ENCODE results near the gene SLC1A4.
"Not testable (repeated sequence)": the region's sequence is repeated elsewhere in the genome, so short reads cannot be mapped to it uniquely, and the experiment has no call there.

Gene SLC1A4

GRCh38 chr2:65000644-65001043 is 11.4 kb downstream of the SLC1A4 start:
- H3K9me2 ChIP-seq (replicated peaks; ENCODE audit: insufficient read depth, low read length): no peaks in the 10 kb centered on the region

GRCh38 chr2:65003037-65003436 is 13.8 kb downstream of the SLC1A4 start:
- H3K9me3 ChIP-seq (ENCODE audit: insufficient read depth, low read length): no peaks in the 10 kb centered on the region
- peaks cover 53% of the 10 kb centered on the region for H3K79me2 ChIP-seq (ENCODE audit: insufficient read depth, low read length)
- no peak overlapping the region for H3K27ac ChIP-seq (ENCODE audit: low read depth, low read length)
- H3K36me3 ChIP-seq (ENCODE audit: low read length): peaks cover 37% of the 10 kb centered on the region; the same call in 1 of the 2 replicates
- no peak overlapping the region for H3K4me2 ChIP-seq (ENCODE audit: low read depth, low read length, poor library complexity, severe bottlenecking)
- no peak overlapping the region for H3K9ac ChIP-seq (ENCODE audit: low read length)
- H3F3A ChIP-seq (ENCODE audit: insufficient read depth): 0 out of 2 replicates have a peak, but pooled peaks cover 4% of the 10 kb centered on the region
- no peaks in the 10 kb centered on the region for H3K27me3 ChIP-seq (ENCODE audit: low read length)
- H2AFZ ChIP-seq (ENCODE audit: low read depth, low read length, severe bottlenecking): no peak overlapping the region
- H4K20me1 ChIP-seq (ENCODE audit: low read depth, low read length): peaks cover 12% of the 10 kb centered on the region; the same call in 1 of the 2 replicates
- no peaks in the 10 kb centered on the region for H3K9me2 ChIP-seq (replicated peaks; ENCODE audit: insufficient read depth, low read length)
- no peak overlapping the region for H3K4me3 ChIP-seq (ENCODE audit: insufficient read depth, low read length, poor library complexity, severe bottlenecking)
- TF ChIP-seq CTCF (IDR thresholded peaks at IDR 0.05; ENCODE audit: insufficient read depth, low read length, poor library complexity, severe bottlenecking) (no peak), EZH2phosphoT487 (conservative IDR thresholded peaks at IDR 0.05; ENCODE audit: low read length) (no peak)

More at GRCh38 chr2:65000644-65001043, 11.4 kb downstream of the SLC1A4 start:
- Histone ChIP-seq H3K4me2 (ENCODE audit: low read depth, low read length, poor library complexity, severe bottlenecking) (no peak overlapping the region), H3K27me3 (ENCODE audit: low read length) (no peaks in the 10 kb centered on the region), H2AFZ (ENCODE audit: low read depth, low read length, severe bottlenecking) (no peak overlapping the region), H3F3A (ENCODE audit: insufficient read depth) (peaks cover 4% of the 10 kb centered on the region; the same call in 1 of the 2 replicates), H3K4me3 (ENCODE audit: insufficient read depth, low read length, poor library complexity, severe bottlenecking) (no peak overlapping the region), H3K9ac (ENCODE audit: low read length) (no peak overlapping the region), H3K27ac (ENCODE audit: low read depth, low read length) (no peak overlapping the region), H3K9me3 (ENCODE audit: insufficient read depth, low read length) (no peaks in the 10 kb centered on the region), H3K36me3 (ENCODE audit: low read length) (peaks cover 39% of the 10 kb centered on the region), H4K20me1 (ENCODE audit: low read depth, low read length) (peaks cover 20% of the 10 kb centered on the region; the same call in 1 of the 2 replicates), H3K79me2 (ENCODE audit: insufficient read depth, low read length) (peaks cover 74% of the 10 kb centered on the region)
- TF ChIP-seq EZH2phosphoT487 (conservative IDR thresholded peaks at IDR 0.05; ENCODE audit: low read length): no peak
- TF ChIP-seq CTCF (IDR thresholded peaks at IDR 0.05; ENCODE audit: insufficient read depth, low read length, poor library complexity, severe bottlenecking): no peak

- not testable (repeated sequence) for H4K20me1 ChIP-seq (ENCODE audit: low read depth, low read length); H3K9me3 ChIP-seq (ENCODE audit: insufficient read depth, low read length); H3K27ac ChIP-seq (ENCODE audit: low read depth, low read length); H3K27me3 ChIP-seq (ENCODE audit: low read length); H3K9ac ChIP-seq (ENCODE audit: low read length); H3K4me2 ChIP-seq (ENCODE audit: low read depth, low read length, poor library complexity, severe bottlenecking); H2AFZ ChIP-seq (ENCODE audit: low read depth, low read length, severe bottlenecking); H3K9me2 ChIP-seq (replicated peaks; ENCODE audit: insufficient read depth, low read length); H3K4me3 ChIP-seq (ENCODE audit: insufficient read depth, low read length, poor library complexity, severe bottlenecking); H3F3A ChIP-seq (ENCODE audit: insufficient read depth)
- peaks cover 49% of the 10 kb centered on the region for H3K79me2 ChIP-seq (ENCODE audit: insufficient read depth, low read length)
- H3K36me3 ChIP-seq (ENCODE audit: low read length): peaks cover 42% of the 10 kb centered on the region; the same call in 1 of the 2 replicates
Observed at GRCh38 chr2:65004232-65004631, 15.0 kb downstream of the SLC1A4 start.

GRCh38 chr2:65013776-65014175 is 24.6 kb downstream of the SLC1A4 start:
- no peak overlapping the region for H3K4me2 ChIP-seq (ENCODE audit: low read depth, low read length, poor library complexity, severe bottlenecking)
- no peak overlapping the region for H3K9ac ChIP-seq (ENCODE audit: low read length)
- 0 out of 2 replicates have a peak, but pooled peaks cover 4% of the 10 kb centered on the region for H3F3A ChIP-seq (ENCODE audit: insufficient read depth)
- no peak overlapping the region for H3K27ac ChIP-seq (ENCODE audit: low read depth, low read length)
- no peak overlapping the region for H3K4me3 ChIP-seq (ENCODE audit: insufficient read depth, low read length, poor library complexity, severe bottlenecking)
- no peaks in the 10 kb centered on the region for H3K9me3 ChIP-seq (ENCODE audit: insufficient read depth, low read length)
- H3K27me3 ChIP-seq (ENCODE audit: low read length): no peaks in the 10 kb centered on the region
- peaks cover 6% of the 10 kb centered on the region for H3K79me2 ChIP-seq (ENCODE audit: insufficient read depth, low read length)
- no peak for TF ChIP-seq CTCF (IDR thresholded peaks at IDR 0.05; ENCODE audit: insufficient read depth, low read length, poor library complexity, severe bottlenecking)
- TF ChIP-seq EZH2phosphoT487 (conservative IDR thresholded peaks at IDR 0.05; ENCODE audit: low read length): no peak
- no peaks in the 10 kb centered on the region for H3K9me2 ChIP-seq (replicated peaks; ENCODE audit: insufficient read depth, low read length)
- no peak overlapping the region for H2AFZ ChIP-seq (ENCODE audit: low read depth, low read length, severe bottlenecking)
- H4K20me1 ChIP-seq (ENCODE audit: low read depth, low read length): no peaks in the 10 kb centered on the region; the same call in 1 of the 2 replicates
- H3K36me3 ChIP-seq (ENCODE audit: low read length): peaks cover 69% of the 10 kb centered on the region
